Measurements from ENCODE around the gene MYO9B.

Gene MYO9B

DNA sequence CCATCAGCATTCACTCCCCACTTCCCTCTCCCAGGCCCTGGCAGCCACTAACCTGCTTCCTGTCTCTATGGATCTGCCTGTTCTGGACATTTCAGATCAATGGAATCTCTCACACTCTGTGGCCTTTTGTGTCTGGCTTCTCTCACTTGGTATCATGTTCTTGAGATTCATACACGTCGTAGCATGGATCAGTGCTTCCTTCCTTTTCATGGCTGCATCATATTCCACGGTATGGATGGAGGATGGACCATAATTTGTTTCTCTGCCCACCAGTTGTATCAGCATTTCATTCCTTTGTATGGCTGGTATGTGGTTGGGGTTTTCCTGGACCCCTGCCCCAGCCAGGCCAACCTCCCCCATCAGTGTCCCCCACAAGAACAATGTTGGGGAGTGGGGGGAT lies 36.2 kb downstream of the MYO9B start:
- Histone ChIP-seq H3K9me3 (ENCODE audit: severe bottlenecking) (no peaks in the 10 kb centered on the region), H3K4me3 (ENCODE audit: severe bottlenecking) (no peak overlapping the region), H3K27me3 (ENCODE audit: insufficient read depth, poor library complexity, severe bottlenecking) (no peaks in the 10 kb centered on the region), H3K4me1 (ENCODE audit: insufficient read depth, poor library complexity, severe bottlenecking) (peaks cover 14% of the 10 kb centered on the region), H3K36me3 (ENCODE audit: low read depth) (peaks cover 24% of the 10 kb centered on the region), H3K27ac (ENCODE audit: poor library complexity, severe bottlenecking) (no peak overlapping the region)
- DNase-seq (ENCODE audit: low spot score) = no peak
- TF ChIP-seq, protein P1, sequence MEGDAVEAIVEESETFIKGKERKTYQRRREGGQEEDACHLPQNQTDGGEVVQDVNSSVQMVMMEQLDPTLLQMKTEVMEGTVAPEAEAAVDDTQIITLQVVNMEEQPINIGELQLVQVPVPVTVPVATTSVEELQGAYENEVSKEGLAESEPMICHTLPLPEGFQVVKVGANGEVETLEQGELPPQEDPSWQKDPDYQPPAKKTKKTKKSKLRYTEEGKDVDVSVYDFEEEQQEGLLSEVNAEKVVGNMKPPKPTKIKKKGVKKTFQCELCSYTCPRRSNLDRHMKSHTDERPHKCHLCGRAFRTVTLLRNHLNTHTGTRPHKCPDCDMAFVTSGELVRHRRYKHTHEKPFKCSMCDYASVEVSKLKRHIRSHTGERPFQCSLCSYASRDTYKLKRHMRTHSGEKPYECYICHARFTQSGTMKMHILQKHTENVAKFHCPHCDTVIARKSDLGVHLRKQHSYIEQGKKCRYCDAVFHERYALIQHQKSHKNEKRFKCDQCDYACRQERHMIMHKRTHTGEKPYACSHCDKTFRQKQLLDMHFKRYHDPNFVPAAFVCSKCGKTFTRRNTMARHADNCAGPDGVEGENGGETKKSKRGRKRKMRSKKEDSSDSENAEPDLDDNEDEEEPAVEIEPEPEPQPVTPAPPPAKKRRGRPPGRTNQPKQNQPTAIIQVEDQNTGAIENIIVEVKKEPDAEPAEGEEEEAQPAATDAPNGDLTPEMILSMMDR (IDR thresholded peaks at IDR 0.05; ENCODE audit: poor library complexity, severe bottlenecking) = no peak
- no peak for ATAC-seq (ENCODE audit: low read depth)

DNA sequence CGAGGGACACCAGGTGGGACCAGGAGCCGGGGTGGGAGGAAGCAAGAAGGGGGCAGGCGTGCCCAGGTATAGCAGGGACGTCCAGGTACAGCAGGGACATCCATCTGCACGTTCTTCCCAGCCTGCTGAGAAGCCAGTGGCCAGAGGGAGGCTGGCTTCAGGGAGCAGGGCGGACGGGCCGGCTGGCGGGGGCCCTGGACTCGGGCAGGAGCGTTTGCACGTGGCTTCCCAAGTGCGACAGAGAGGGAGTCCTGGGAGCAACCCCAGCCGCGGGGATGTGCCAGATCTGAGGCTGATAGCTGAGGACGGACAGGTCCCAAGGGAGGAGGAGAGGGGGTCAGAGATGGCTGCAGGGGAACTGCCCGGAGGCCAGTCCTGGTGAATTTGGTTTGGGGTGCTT lies 36.7 kb downstream of the MYO9B start:
- Histone ChIP-seq H3K27me3 (ENCODE audit: insufficient read depth, poor library complexity, severe bottlenecking) (no peaks in the 10 kb centered on the region), H3K27ac (ENCODE audit: poor library complexity, severe bottlenecking) (no peak overlapping the region), H3K9me3 (ENCODE audit: severe bottlenecking) (no peaks in the 10 kb centered on the region), H3K4me3 (ENCODE audit: severe bottlenecking) (no peak overlapping the region), H3K4me1 (ENCODE audit: insufficient read depth, poor library complexity, severe bottlenecking) (peaks cover 12% of the 10 kb centered on the region), H3K36me3 (ENCODE audit: low read depth) (peaks cover 24% of the 10 kb centered on the region)
- TF ChIP-seq, protein P1 (IDR thresholded peaks at IDR 0.05; ENCODE audit: poor library complexity, severe bottlenecking) = no peak
- ATAC-seq (ENCODE audit: low read depth) (no peak), DNase-seq (ENCODE audit: low spot score) (no peak)

DNA sequence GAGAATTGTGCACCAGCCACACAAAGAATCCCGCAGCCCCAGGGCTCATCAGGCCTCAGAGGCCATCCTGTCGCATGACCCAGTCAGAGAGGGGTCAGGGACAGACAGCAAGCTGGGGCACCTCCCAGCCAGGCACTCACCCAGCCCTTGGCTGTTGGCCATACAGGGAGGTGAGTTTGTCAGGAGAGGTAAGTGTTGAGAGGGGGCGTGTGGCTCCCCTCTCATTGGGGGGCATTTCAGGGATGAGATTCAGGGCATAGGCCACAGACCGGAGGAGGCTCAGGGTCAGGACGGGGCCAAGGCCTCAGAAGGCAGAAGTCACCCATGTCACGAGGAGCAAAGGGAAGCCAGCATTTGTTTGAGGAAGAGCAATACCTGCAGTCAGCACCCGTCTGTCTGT lies 37.1 kb downstream of the MYO9B start:
- Histone ChIP-seq H3K27me3 (ENCODE audit: insufficient read depth, poor library complexity, severe bottlenecking) (no peaks in the 10 kb centered on the region), H3K36me3 (ENCODE audit: low read depth) (peaks cover 24% of the 10 kb centered on the region), H3K27ac (ENCODE audit: poor library complexity, severe bottlenecking) (no peak overlapping the region), H3K9me3 (ENCODE audit: severe bottlenecking) (no peaks in the 10 kb centered on the region), H3K4me1 (ENCODE audit: insufficient read depth, poor library complexity, severe bottlenecking) (peaks cover 8% of the 10 kb centered on the region), H3K4me3 (ENCODE audit: severe bottlenecking) (no peak overlapping the region)
- ATAC-seq (ENCODE audit: low read depth) (no peak), DNase-seq (ENCODE audit: low spot score) (no peak)
- TF ChIP-seq, protein P1 (IDR thresholded peaks at IDR 0.05; ENCODE audit: poor library complexity, severe bottlenecking) = no peak

DNA sequence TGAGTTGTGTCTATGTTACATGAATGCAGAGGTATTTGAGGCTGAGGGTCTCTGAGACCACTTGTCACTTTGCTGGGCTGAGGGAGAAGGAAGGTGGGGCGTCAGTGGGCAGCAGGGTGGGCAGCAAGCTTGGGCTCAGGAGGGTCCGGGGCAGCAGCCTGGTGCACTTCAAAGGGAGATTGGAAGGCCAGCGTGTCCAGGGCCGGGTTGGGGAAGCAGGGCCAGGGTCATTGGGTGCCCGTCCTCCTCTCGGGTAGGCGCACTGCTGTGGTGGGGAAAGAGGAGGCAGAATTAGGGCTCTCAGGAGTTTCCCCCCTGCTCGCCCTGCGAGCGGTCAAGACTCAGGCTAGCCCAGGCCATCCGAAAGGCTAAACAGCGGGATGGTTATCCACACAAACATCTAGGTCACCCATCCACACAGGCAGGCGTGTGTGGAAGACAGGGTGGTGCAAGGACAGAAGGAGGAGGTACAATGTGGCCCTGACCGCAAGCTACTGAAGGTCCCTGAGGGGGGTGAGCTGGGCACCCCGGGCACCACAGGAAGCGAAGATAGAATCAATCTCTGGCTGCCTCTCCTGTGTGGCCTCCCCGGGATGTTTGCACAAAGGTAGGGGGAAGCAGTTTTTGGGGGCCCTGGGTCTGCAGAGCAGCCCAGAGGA lies 37.7 kb downstream of the MYO9B start:
- Histone ChIP-seq H3K27me3 (ENCODE audit: insufficient read depth, poor library complexity, severe bottlenecking) (no peaks in the 10 kb centered on the region), H3K36me3 (ENCODE audit: low read depth) (peaks cover 24% of the 10 kb centered on the region), H3K27ac (ENCODE audit: poor library complexity, severe bottlenecking) (no peak overlapping the region), H3K9me3 (ENCODE audit: severe bottlenecking) (no peaks in the 10 kb centered on the region), H3K4me3 (ENCODE audit: severe bottlenecking) (no peak overlapping the region), H3K4me1 (ENCODE audit: insufficient read depth, poor library complexity, severe bottlenecking) (peaks cover 6% of the 10 kb centered on the region)
- DNase-seq (ENCODE audit: low spot score) (no peak), ATAC-seq (ENCODE audit: low read depth) (no peak)
- TF ChIP-seq, protein P1 (IDR thresholded peaks at IDR 0.05; ENCODE audit: poor library complexity, severe bottlenecking) = no peak

DNA sequence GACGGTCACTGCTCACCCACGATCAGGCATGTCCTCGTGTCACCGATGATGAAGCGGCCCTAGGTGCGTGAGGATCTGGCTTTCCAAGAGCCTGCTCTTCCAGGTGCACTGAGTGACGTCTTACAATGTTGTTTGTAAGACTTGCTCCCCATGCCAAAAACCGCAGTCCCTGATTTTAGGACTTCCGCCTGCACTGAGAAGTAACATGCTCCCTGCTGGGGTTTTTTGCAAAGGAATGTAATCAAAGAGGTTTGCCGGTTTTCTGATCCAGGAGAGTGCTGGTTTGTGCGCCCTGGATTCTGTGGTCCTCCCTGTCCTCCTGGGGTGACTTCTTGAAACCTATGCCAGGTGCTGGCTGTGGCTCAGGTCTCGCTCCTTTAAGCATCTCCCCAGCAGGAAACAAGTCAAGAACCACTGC lies 38.8 kb downstream of the MYO9B start:
- H3K36me3 ChIP-seq (ENCODE audit: low read depth) = peaks cover 23% of the 10 kb centered on the region
- TF ChIP-seq, protein P1 (IDR thresholded peaks at IDR 0.05; ENCODE audit: poor library complexity, severe bottlenecking) = no peak
- DNase-seq (ENCODE audit: low spot score) (no peak), ATAC-seq (ENCODE audit: low read depth) (no peak)
- H3K9me3 ChIP-seq (ENCODE audit: severe bottlenecking) = no peaks in the 10 kb centered on the region
- H3K4me3 ChIP-seq (ENCODE audit: severe bottlenecking) = no peak overlapping the region
- H3K27me3 ChIP-seq (ENCODE audit: insufficient read depth, poor library complexity, severe bottlenecking) = no peaks in the 10 kb centered on the region
- H3K4me1 ChIP-seq (ENCODE audit: insufficient read depth, poor library complexity, severe bottlenecking) = no peaks in the 10 kb centered on the region
- no peak overlapping the region for H3K27ac ChIP-seq (ENCODE audit: poor library complexity, severe bottlenecking)

Data from RWPE2 (cell line).